ENCODE results near the gene FGF14. TPM values are rescaled to one million over a fixed set of nuclear protein-coding genes. Genes with fewer than 3 reads are reported as not detected.

Gene FGF14
- total RNA-seq, 5 donors from 2014 or later (not counting 1 experiment from before 2014, with no cell fraction given) = 0.03 TPM; not detected in 3

- ChIA-PET POLR2A (no interaction called here), CTCF (no interaction called here)
- Histone ChIP-seq H3K4me3 (ENCODE audit: control insufficient read depth in 1 of 2, extremely low read depth in 1 of 2, low read length in 1 of 2) (no peak overlapping the region), H3K9me3 (no peaks in the 10 kb centered on the region), H3K36me3 (ENCODE audit: control insufficient read depth in 2 of 2, extremely low read depth in 1 of 2, insufficient read depth in 1 of 2, low read length in 1 of 2) (no peaks in the 10 kb centered on the region), H3K27ac (ENCODE audit: low read length) (no peak overlapping the region), H3K27me3 (replicated peaks in 1 of 2; ENCODE audit: control insufficient read depth in 2 of 2, extremely low read depth in 1 of 2, insufficient read depth in 2 of 2, low read length in 1 of 2) (no peaks in the 10 kb centered on the region), H3K4me1 (ENCODE audit: control insufficient read depth in 1 of 2, extremely low read depth in 1 of 2, insufficient read depth in 2 of 2, low read length in 2 of 2) (no peaks in the 10 kb centered on the region)
- H3K36me3 Mint-ChIP-seq = no peaks in the 10 kb centered on the region
- no peaks in the 10 kb centered on the region for H3K9me3 Mint-ChIP-seq
- H3K27ac Mint-ChIP-seq = no peak overlapping the region
- H3K27me3 Mint-ChIP-seq = peaks cover 0 to 10% of the 10 kb centered on the region in 2 donors
- no peak overlapping the region for H3K4me3 Mint-ChIP-seq
- H3K4me1 Mint-ChIP-seq = no peaks in the 10 kb centered on the region
- no peak for ATAC-seq (replicated peaks in 1 of 4)
- no peak for DNase-seq
- WGBS (ENCODE audit: insufficient coverage) = no CpG with 5 or more reads among the region's 1 CpG
These were observed 590.5 kb downstream of the FGF14 start for GRCh38 chr13:101811284-101811839.

GRCh38 chr13:101799196-101799595 is 602.7 kb downstream of the FGF14 start:
- ChIA-PET POLR2A (interaction anchor here in 1 of 2 donors (0.6 kb wide), 1 partner anchor 660 kb away, joined by 4 read pairs; no protein-coding TSS in a partner anchor), CTCF (no interaction called here)
- ATAC-seq (replicated peaks in 1 of 4) = no peak
- Mint-ChIP-seq H3K4me3 (no peak overlapping the region), H3K4me1 (no peaks in the 10 kb centered on the region), H3K9me3 (no peaks in the 10 kb centered on the region), H3K27ac (no peak overlapping the region), H3K36me3 (no peaks in the 10 kb centered on the region), H3K27me3 (peaks cover under 1 to 8% of the 10 kb centered on the region in 2 donors)
- no peaks in the 10 kb centered on the region for H3K9me3 ChIP-seq
- no peak overlapping the region for H3K27ac ChIP-seq (ENCODE audit: low read length)
- H3K4me1 ChIP-seq (ENCODE audit: control insufficient read depth in 1 of 2, extremely low read depth in 1 of 2, insufficient read depth in 2 of 2, low read length in 2 of 2) = no peaks in the 10 kb centered on the region
- H3K27me3 ChIP-seq (replicated peaks in 1 of 2; ENCODE audit: control insufficient read depth in 2 of 2, extremely low read depth in 1 of 2, insufficient read depth in 2 of 2, low read length in 1 of 2) = no peaks in the 10 kb centered on the region
- no peak overlapping the region for H3K4me3 ChIP-seq (ENCODE audit: control insufficient read depth in 1 of 2, extremely low read depth in 1 of 2, low read length in 1 of 2)
- no peak for DNase-seq
- 53% methylated on average over 2 of the region's 4 CpGs for WGBS (ENCODE audit: insufficient coverage)
- no peaks in the 10 kb centered on the region for H3K36me3 ChIP-seq (ENCODE audit: control insufficient read depth in 2 of 2, extremely low read depth in 1 of 2, insufficient read depth in 1 of 2, low read length in 1 of 2)

- no peaks in the 10 kb centered on the region for H3K4me1 Mint-ChIP-seq
- 50% methylated on average over 1 of the region's 1 CpG for WGBS (ENCODE audit: insufficient coverage)
These were observed 603.4 kb downstream of the FGF14 start for GRCh38 chr13:101798437-101798836.

GRCh38 chr13:101795460-101795859 is 606.4 kb downstream of the FGF14 start:
- no peaks in the 10 kb centered on the region for H3K9me3 Mint-ChIP-seq
- no CpG with 5 or more reads among the region's 3 CpGs for WGBS (ENCODE audit: insufficient coverage)

More at GRCh38 chr13:101798437-101798836, 603.4 kb downstream of the FGF14 start:
- Histone ChIP-seq H3K27ac (ENCODE audit: low read length) (no peak overlapping the region), H3K36me3 (ENCODE audit: control insufficient read depth in 2 of 2, extremely low read depth in 1 of 2, insufficient read depth in 1 of 2, low read length in 1 of 2) (no peaks in the 10 kb centered on the region), H3K27me3 (replicated peaks in 1 of 2; ENCODE audit: control insufficient read depth in 2 of 2, extremely low read depth in 1 of 2, insufficient read depth in 2 of 2, low read length in 1 of 2) (no peaks in the 10 kb centered on the region), H3K4me1 (ENCODE audit: control insufficient read depth in 1 of 2, extremely low read depth in 1 of 2, insufficient read depth in 2 of 2, low read length in 2 of 2) (no peaks in the 10 kb centered on the region), H3K9me3 (no peaks in the 10 kb centered on the region), H3K4me3 (ENCODE audit: control insufficient read depth in 1 of 2, extremely low read depth in 1 of 2, low read length in 1 of 2) (no peak overlapping the region)
- ATAC-seq (replicated peaks in 1 of 4) (no peak), DNase-seq (no peak)
- ChIA-PET CTCF (no interaction called here), POLR2A (interaction anchor here in 1 of 2 donors (0.6 kb wide), 1 partner anchor 66 kb away, joined by 3 read pairs; no protein-coding TSS in a partner anchor)
- H3K4me3 Mint-ChIP-seq = no peak overlapping the region
- no peaks in the 10 kb centered on the region for H3K9me3 Mint-ChIP-seq
- H3K27ac Mint-ChIP-seq = no peak overlapping the region
- no peaks in the 10 kb centered on the region for H3K36me3 Mint-ChIP-seq
- H3K27me3 Mint-ChIP-seq = peaks cover 4 to 6% of the 10 kb centered on the region in 2 donors

GRCh38 chr13:101795025-101795424 is 606.8 kb downstream of the FGF14 start:
- Mint-ChIP-seq H3K27ac (no peak overlapping the region), H3K36me3 (no peaks in the 10 kb centered on the region), H3K4me1 (no peaks in the 10 kb centered on the region), H3K27me3 (peaks cover 3 to 14% of the 10 kb centered on the region in 2 donors), H3K4me3 (no peak overlapping the region), H3K9me3 (no peaks in the 10 kb centered on the region)
- CTCF ChIA-PET = no interaction called here
- no CpG with 5 or more reads among the region's 1 CpG for WGBS (ENCODE audit: insufficient coverage)
- no peaks in the 10 kb centered on the region for H3K9me3 ChIP-seq
- ATAC-seq (replicated peaks in 1 of 4) = no peak
- POLR2A ChIA-PET = no interaction called here
- no peaks in the 10 kb centered on the region for H3K36me3 ChIP-seq (ENCODE audit: control insufficient read depth in 2 of 2, extremely low read depth in 1 of 2, insufficient read depth in 1 of 2, low read length in 1 of 2)
- no peak for DNase-seq
- H3K4me3 ChIP-seq (ENCODE audit: control insufficient read depth in 1 of 2, extremely low read depth in 1 of 2, low read length in 1 of 2) = no peak overlapping the region
- H3K27ac ChIP-seq (ENCODE audit: low read length) = no peak overlapping the region
- no peaks in the 10 kb centered on the region for H3K4me1 ChIP-seq (ENCODE audit: control insufficient read depth in 1 of 2, extremely low read depth in 1 of 2, insufficient read depth in 2 of 2, low read length in 2 of 2)
- H3K27me3 ChIP-seq (replicated peaks in 1 of 2; ENCODE audit: control insufficient read depth in 2 of 2, extremely low read depth in 1 of 2, insufficient read depth in 2 of 2, low read length in 1 of 2) = no peaks in the 10 kb centered on the region

More at GRCh38 chr13:101795460-101795859, 606.4 kb downstream of the FGF14 start:
- no peak overlapping the region for H3K27ac Mint-ChIP-seq
- POLR2A ChIA-PET = no interaction called here
- H3K4me3 Mint-ChIP-seq = no peak overlapping the region
- Histone ChIP-seq H3K36me3 (ENCODE audit: control insufficient read depth in 2 of 2, extremely low read depth in 1 of 2, insufficient read depth in 1 of 2, low read length in 1 of 2) (no peaks in the 10 kb centered on the region), H3K27me3 (replicated peaks in 1 of 2; ENCODE audit: control insufficient read depth in 2 of 2, extremely low read depth in 1 of 2, insufficient read depth in 2 of 2, low read length in 1 of 2) (no peaks in the 10 kb centered on the region), H3K9me3 (no peaks in the 10 kb centered on the region), H3K4me3 (ENCODE audit: control insufficient read depth in 1 of 2, extremely low read depth in 1 of 2, low read length in 1 of 2) (no peak overlapping the region), H3K4me1 (ENCODE audit: control insufficient read depth in 1 of 2, extremely low read depth in 1 of 2, insufficient read depth in 2 of 2, low read length in 2 of 2) (no peaks in the 10 kb centered on the region), H3K27ac (ENCODE audit: low read length) (no peak overlapping the region)
- ATAC-seq (replicated peaks in 1 of 4) (no peak), DNase-seq (no peak)
- H3K36me3 Mint-ChIP-seq = no peaks in the 10 kb centered on the region
- CTCF ChIA-PET = no interaction called here
- no peaks in the 10 kb centered on the region for H3K4me1 Mint-ChIP-seq
- peaks cover 3 to 14% of the 10 kb centered on the region in 2 donors for H3K27me3 Mint-ChIP-seq

- no peaks in the 10 kb centered on the region for H3K4me1 Mint-ChIP-seq
- no CpG with 5 or more reads among the region's 1 CpG for WGBS (ENCODE audit: insufficient coverage)
- H3K27ac Mint-ChIP-seq = no peak overlapping the region
- Histone ChIP-seq H3K27ac (ENCODE audit: low read length) (no peak overlapping the region), H3K27me3 (replicated peaks in 1 of 2; ENCODE audit: control insufficient read depth in 2 of 2, extremely low read depth in 1 of 2, insufficient read depth in 2 of 2, low read length in 1 of 2) (peaks cover 0 to 3% of the 10 kb centered on the region in 2 experiments), H3K4me3 (ENCODE audit: control insufficient read depth in 1 of 2, extremely low read depth in 1 of 2, low read length in 1 of 2) (no peak overlapping the region), H3K9me3 (no peaks in the 10 kb centered on the region), H3K36me3 (ENCODE audit: control insufficient read depth in 2 of 2, extremely low read depth in 1 of 2, insufficient read depth in 1 of 2, low read length in 1 of 2) (no peaks in the 10 kb centered on the region), H3K4me1 (ENCODE audit: control insufficient read depth in 1 of 2, extremely low read depth in 1 of 2, insufficient read depth in 2 of 2, low read length in 2 of 2) (no peaks in the 10 kb centered on the region)
- no peak for ATAC-seq (replicated peaks in 1 of 4)
- DNase-seq = no peak
- H3K36me3 Mint-ChIP-seq = no peaks in the 10 kb centered on the region
- no peak overlapping the region for H3K4me3 Mint-ChIP-seq
- CTCF ChIA-PET = interaction anchor here in 1 of 2 donors (0.5 kb wide), 1 partner anchor 594 kb away, joined by 3 read pairs; no protein-coding TSS in a partner anchor
- no peaks in the 10 kb centered on the region for H3K9me3 Mint-ChIP-seq
- POLR2A ChIA-PET = no interaction called here
- peaks cover 8 to 22% of the 10 kb centered on the region in 2 donors for H3K27me3 Mint-ChIP-seq
These were observed 609.7 kb downstream of the FGF14 start for GRCh38 chr13:101792189-101792588.
